Fibroblast of lung (primary cell): ENCODE data around the gene CHD2.

Experiments
- CTCF ChIP-seq, 2 donors: IDR thresholded peaks in 1 of 2; conservative IDR thresholded peaks in 1 of 2; 1 replicate in 1 of 2; 2 replicates in 1 of 2; pipeline ENCODE4 v1.5.1; 2011 to 2012; ENCODE audit warnings: low read length in 2 of 2, control low read depth in 1 of 2, inconsistent platforms in 1 of 2, low read depth in 1 of 2, mild to moderate bottlenecking in 1 of 2
- EZH2 ChIP-seq: IDR thresholded peaks from 2 replicates; pipeline ENCODE4 v1.5.1; 2012; ENCODE audit warnings: low read length, control low read depth, mild to moderate bottlenecking; ENCODE audit errors: missing control alignments

- TF ChIP-seq CTCF (conservative IDR thresholded peaks at IDR 0.05 in 1 of 2, IDR thresholded peaks at IDR 0.05 in 1 of 2; ENCODE audit: low read depth in 1 of 2, low read length in 2 of 2): no peak
- TF ChIP-seq EZH2: no peak
Measured at GRCh38 chr15:93037820-93038705, 137.9 kb downstream of the CHD2 start.
